Mesodermal cell (in vitro differentiated cells): ENCODE results near the gene RAB25.
"Not testable (repeated sequence)": the region's sequence is repeated elsewhere in the genome, so short reads cannot be mapped to it uniquely, and the experiment has no call there.

Experiments
- H3K27ac ChIP-seq: 2 replicates; pipeline ENCODE4 v1.7.0; 2013; ENCODE audit warnings: mild to moderate bottlenecking, low read depth, low read length, moderate library complexity; ENCODE audit not compliant: severe bottlenecking
- H3K36me3 ChIP-seq: 2 replicates; pipeline ENCODE4 v1.7.1; 2013; ENCODE audit warnings: mild to moderate bottlenecking, low read length, moderate library complexity; ENCODE audit not compliant: control insufficient read depth, insufficient read depth
- H3K4me1 ChIP-seq: one replicate; pipeline ENCODE4 v1.7.1; 2013; ENCODE audit warnings: mild to moderate bottlenecking, low read length; ENCODE audit not compliant: insufficient read depth, control insufficient read depth, poor library complexity, severe bottlenecking
- H3K4me3 ChIP-seq: 2 replicates; pipeline ENCODE4 v1.7.0; 2013; ENCODE audit warnings: low read length, control low read depth, mild to moderate bottlenecking; ENCODE audit not compliant: insufficient read depth, poor library complexity, severe bottlenecking; ENCODE audit errors: extremely low read depth
- H3K9me3 ChIP-seq: 2 replicates; pipeline ENCODE4 v1.7.1; 2013; ENCODE audit warnings: mild to moderate bottlenecking, low read length, moderate library complexity; ENCODE audit not compliant: control insufficient read depth
- WGBS, 2 experiments: methylation state at CpG; one replicate each; pipeline ENCODE4 v1.1.5; 2013; ENCODE audit warnings: missing lambda C conversion rate in 2 of 2; ENCODE audit not compliant: insufficient coverage in 2 of 2; 5-methylcytosine and 5-hydroxymethylcytosine counted together

Gene RAB25

DNA sequence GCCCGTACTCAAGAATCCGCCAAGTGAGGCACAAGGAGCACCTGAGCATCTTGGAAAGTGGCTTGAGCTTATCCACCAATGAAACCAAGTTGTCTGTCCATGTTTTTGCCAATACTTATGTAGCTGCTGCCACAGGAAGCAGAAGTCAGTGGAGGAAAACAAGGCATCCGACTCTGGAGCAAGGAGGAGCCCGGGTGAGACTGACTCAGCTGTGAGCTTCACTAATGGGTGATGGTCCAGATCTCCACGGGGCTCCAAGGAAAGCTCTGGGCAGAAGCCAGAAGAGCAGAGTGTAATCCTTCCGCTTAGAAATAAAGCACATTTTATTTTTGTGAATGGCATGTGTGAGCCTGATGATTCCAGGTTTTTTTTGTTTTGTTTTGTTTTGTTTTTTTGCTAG, 27.9 kb upstream of the RAB25 start:
- Histone ChIP-seq H3K36me3 (peaks cover 13% of the 10 kb centered on the region), H3K4me1 (no peaks in the 10 kb centered on the region), H3K27ac (no peak overlapping the region), H3K9me3 (no peaks in the 10 kb centered on the region), H3K4me3 (no peak overlapping the region)
- 86 to 99% methylated on average over 5 to 6 of the region's 6 CpGs for WGBS, 2 experiments

- H3K27ac ChIP-seq, H3K9me3 ChIP-seq, H3K4me3 ChIP-seq, H3K4me1 ChIP-seq: not testable (repeated sequence)
- peaks cover 28% of the 10 kb centered on the region for H3K36me3 ChIP-seq
- WGBS, 2 experiments = 90 to 100% methylated on average over 1 to 2 of the region's 4 CpGs
Observed at GRCh38 chr1:156034991-156035390, 26.0 kb upstream of the RAB25 start.

DNA sequence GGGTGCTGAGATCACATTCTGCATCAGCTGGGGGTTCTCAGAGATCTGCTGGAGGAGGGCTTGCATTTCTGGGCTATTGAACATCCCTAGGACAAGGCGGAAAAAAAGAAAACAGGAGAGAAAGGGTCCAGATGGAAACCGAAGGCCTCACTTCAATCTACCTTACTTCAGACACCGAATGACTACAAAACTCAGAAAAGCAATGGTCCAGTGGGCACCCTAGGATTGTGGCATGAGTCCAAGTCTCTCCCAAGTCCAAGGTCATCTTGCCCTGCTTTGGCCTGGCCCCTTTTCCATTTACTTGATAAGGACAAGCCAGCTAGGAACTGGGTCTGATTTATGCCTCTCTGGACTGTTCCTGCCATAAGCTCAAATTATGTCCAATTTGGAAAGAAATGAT, 18.1 kb upstream of the RAB25 start:
- H3K4me1 ChIP-seq = no peaks in the 10 kb centered on the region
- no peaks in the 10 kb centered on the region for H3K9me3 ChIP-seq
- 76 to 92% methylated on average over 2 of the region's 3 CpGs for WGBS, 2 experiments
- H3K36me3 ChIP-seq = peaks cover 77% of the 10 kb centered on the region
- no peak overlapping the region for H3K4me3 ChIP-seq
- H3K27ac ChIP-seq = no peak overlapping the region

DNA sequence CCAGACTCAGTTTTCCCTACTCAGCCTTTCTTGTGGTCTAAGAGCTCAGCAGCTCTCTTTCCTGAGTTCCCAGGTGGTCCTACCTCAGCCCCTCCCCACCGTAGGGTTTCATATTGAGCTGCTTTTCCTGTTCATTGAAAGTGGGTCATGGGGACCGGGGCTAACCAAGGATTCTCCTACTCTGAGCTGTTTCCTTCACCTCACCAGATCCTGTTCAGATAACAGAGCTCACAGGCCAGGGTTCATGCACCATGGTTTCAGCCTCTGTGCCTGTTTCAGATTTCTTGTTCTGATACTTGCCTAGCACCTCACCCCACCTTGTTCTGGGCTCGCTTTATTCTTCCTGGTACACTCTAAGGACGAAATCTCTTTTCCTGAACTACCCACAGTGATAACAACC, 15.9 kb upstream of the RAB25 start:
- H3K36me3 ChIP-seq = peaks cover 82% of the 10 kb centered on the region
- H3K27ac ChIP-seq = no peak overlapping the region
- H3K9me3 ChIP-seq = no peaks in the 10 kb centered on the region
- H3K4me3 ChIP-seq = no peak overlapping the region
- WGBS, 2 experiments = 91 to 98% methylated on average over 4 of the region's 4 CpGs
- no peaks in the 10 kb centered on the region for H3K4me1 ChIP-seq

DNA sequence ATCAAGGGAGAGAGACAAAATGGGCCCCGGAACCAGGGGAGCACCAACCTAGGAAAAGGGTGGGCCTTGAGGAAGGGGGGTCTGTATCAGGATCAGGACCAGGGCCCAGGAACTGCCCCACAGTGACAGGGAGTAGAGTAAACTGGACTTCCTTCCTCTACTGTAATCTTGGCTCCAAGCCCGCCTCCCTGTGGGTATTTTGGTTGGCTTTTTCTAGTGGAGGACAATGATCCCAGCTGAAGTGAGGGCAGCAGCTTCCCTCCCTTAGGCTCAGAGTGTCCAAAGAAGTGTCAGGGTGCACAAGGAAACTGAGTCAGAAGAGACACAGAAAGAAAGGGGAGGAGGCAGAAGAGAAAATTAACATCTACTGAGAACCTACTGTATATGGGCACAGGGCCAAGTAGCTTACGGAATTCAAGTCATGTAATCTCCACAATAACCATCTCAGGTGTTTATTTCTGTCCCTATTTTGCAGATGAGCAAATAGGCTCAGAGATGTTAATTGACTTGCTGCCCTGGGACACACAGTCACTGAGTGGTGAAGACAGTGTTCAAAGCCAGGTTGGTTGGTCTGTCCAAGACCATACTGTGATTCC, 12.2 kb upstream of the RAB25 start:
- Histone ChIP-seq H3K36me3 (peaks cover 70% of the 10 kb centered on the region), H3K4me3 (no peak overlapping the region), H3K27ac (no peak overlapping the region), H3K9me3 (no peaks in the 10 kb centered on the region), H3K4me1 (no peaks in the 10 kb centered on the region)
- 100% methylated on average over 2 of the region's 3 CpGs; no CpG with 5 or more reads in 1 of the 2 experiments for WGBS, 2 experiments

- 87 to 91% methylated on average over 2 to 4 of the region's 4 CpGs for WGBS, 2 experiments
- Histone ChIP-seq H3K4me3 (no peak overlapping the region), H3K27ac (no peak overlapping the region), H3K36me3 (peaks cover 57% of the 10 kb centered on the region), H3K9me3 (no peaks in the 10 kb centered on the region), H3K4me1 (peaks cover under 1% of the 10 kb centered on the region)
Observed at GRCh38 chr1:156050376-156050775, 10.6 kb upstream of the RAB25 start.

DNA sequence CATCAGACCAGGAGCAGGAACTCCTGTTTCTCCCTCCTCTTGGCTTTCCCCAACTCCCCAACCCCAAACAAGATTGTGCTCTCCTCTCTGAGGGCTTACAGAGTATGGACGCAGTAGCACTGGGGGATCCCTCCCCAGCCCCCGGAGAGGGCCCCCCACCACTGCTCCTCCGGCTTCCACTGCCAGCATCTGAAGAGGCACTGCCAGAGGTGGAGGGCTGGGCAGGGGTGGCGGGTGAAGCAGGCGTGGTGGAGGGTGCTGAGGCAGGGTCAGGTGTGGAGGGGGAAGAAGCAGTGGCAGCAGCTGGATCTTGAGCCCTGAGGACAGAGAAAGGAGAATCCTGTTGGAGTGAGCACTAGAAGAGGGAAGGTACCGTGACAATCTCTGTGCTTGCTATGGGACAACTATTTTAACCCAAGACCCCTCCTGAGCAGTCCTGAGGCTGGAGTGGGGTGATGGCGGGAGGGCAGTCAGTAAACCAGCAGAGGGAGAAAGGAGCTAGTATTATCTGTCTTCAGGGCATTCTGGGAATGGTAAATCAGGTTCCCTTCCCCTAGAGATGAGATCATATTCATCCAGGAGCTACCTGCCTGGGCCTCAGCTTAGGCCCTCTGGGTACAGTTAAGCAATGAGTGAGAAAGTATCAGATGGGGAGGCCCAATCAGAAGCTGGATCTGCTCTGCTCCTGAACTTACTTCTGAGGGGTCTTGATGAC, 9.8 kb upstream of the RAB25 start:
- peaks cover 60% of the 10 kb centered on the region for H3K36me3 ChIP-seq
- no peak overlapping the region for H3K27ac ChIP-seq
- H3K4me3 ChIP-seq = no peak overlapping the region
- 60 to 100% methylated on average over 1 of the region's 7 CpGs for WGBS, 2 experiments
- no peaks in the 10 kb centered on the region for H3K9me3 ChIP-seq
- peaks cover 7% of the 10 kb centered on the region for H3K4me1 ChIP-seq

DNA sequence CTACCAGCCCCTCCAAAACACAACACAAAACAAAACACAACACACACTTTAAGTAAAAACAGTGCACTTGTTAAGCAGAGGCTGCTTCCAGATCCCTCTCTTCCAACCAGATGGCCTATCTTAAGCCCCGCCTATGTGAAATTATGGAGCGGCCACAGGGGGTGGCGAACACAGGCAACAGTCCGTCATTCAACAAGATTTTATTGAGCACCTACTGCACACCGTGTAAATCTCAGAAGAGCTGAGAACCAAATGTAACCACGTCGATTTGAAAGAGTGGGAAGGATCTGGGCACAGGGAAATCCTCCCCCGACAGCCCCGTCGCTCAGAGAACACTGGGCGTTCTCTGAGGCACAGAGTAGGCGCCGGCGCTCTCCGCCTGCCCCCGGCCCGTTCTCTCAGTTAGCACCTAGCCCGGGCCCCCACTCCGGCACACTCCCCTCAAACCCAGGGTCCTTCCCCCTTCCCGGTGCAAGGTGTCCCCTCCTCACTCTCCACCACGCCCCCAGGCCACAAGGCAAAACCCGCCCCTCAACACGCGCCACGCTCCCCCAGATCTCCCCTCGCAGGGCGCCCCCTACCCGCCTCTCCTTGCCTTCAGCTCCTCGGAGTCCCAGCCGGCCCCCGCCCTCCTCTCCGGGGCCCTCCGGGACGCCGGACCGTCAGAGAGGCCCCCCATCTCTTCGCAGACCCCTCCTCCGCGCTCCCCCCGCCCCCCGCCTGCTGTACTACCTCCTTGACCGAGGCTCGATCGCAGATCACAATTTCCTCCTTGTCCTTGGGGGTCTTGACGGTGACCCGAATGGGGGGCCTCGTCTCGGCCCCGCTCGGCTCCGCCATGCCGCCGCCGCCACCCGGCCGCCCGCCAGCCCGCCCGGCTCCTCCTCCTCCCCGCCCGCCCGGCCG, 7.8 kb upstream of the RAB25 start:
- peak overlapping the region; percentile 99 for H3K27ac ChIP-seq
- H3K4me3 ChIP-seq = peak overlapping the region; percentile 89
- 0% methylated on average over 8 to 21 of the region's 63 CpGs for WGBS, 2 experiments
- peaks cover 59% of the 10 kb centered on the region for H3K36me3 ChIP-seq
- H3K4me1 ChIP-seq = peaks cover 7% of the 10 kb centered on the region
- H3K9me3 ChIP-seq = no peaks in the 10 kb centered on the region

DNA sequence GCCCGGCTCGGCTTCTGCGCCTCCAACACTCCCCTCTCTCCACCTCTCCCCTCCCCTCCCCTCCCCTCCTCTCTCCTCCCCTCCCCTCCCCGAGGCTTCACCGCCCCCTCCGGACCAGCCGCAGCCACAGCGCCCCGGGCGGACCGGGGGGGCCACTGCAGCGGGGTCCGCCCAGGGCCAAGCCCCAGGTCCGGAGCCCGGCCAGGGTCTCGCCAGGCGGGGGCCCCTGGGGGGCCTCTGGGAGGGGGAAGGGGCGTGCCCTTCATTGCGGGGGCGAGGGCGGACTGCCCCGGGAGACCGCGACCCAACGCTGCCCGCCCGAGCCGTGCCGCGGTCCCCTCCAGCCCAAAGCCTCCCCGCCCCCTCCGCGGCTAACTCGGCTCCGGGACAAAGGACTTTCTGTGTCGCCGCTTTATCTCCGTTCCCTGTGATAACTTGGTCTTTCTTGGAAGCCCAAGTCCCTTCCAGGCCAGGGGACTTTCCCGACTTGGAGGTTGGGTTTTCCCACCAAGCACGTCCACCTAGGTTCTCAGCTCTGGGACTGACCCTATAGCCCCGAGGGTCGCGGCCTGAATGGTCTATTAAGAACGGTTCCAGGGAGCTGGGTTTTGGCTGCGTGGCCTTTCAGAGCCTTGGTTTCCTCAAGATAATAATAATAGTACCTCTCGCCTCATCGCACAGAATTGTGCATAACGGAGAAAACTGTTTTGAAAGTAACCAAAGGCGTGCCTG, 7.0 kb upstream of the RAB25 start, which contains the start of gene UBQLN4:
TSS of gene UBQLN4 (minus strand) at position 31 of the 732 bp plus-strand sequence. CDS start 97 bp downstream, outside the sequence.
- peaks cover 7% of the 10 kb centered on the region for H3K4me1 ChIP-seq
- 0% methylated on average over 32 to 36 of the region's 49 CpGs for WGBS, 2 experiments
- peak within 1 kb of the TSS; percentile 99 for H3K27ac ChIP-seq
- H3K4me3 ChIP-seq = peak within 1 kb of the TSS; percentile 89
- peaks cover 59% of the 10 kb centered on the region for H3K36me3 ChIP-seq
- no peaks in the 10 kb centered on the region for H3K9me3 ChIP-seq
